Measurements from ENCODE around the gene SKIDA1. TPM values are rescaled to one million over a fixed set of nuclear protein-coding genes. Genes with fewer than 3 reads are reported as not detected.
A peak's percentile ranks its signal among the peaks of the same experiment; 100 is the strongest.

Gene SKIDA1
- total RNA-seq, 1 experiment from 2014 or later = 5.0 TPM

DNA sequence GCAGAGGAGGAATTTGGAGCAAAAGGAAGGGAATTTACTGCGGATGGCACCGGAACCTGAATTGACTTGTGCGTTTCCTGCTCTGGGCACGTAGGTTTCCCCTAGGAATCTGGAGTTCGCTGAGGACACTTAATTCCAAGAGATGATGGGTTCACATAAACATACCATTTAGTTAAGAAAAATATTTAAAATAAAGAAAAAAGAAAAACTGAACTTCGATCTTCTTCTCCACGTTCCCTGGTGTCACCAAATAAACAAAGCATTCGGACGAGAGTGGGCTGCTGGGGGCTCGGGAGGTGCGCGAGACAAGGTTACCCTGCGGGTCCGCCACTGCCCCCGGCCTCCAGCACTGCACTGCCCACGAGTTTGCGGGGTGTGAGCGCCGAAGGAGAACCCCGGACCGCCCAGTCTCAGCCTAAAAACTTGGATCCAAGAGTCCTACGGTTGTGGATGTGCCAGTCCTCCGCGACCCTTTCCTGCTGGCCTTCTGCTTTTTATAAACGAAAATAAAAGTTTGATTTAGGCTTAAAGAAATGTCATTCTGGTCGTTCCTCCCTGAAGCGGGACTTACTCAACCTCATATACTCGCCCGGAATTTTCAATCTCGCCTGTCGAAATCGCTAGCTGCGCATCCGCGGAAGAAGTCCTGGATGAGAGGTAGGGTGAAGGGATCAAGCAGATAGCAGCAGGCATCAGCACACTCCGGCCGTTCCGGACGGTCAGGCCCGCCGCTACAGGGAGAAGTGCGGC lies 30.3 kb downstream of the SKIDA1 start:
- DNase-seq (ENCODE audit: low read depth) = no peak
- in situ Hi-C loops (cut with HindIII; ENCODE audit: low pct_unique_long_range_greater_than_20kb, low sequenced_read_pairs) = no loop called here

GRCh38 chr10:21494191-21495001 lies 31.1 kb downstream of the SKIDA1 start:
- in situ Hi-C loops (cut with HindIII; ENCODE audit: low pct_unique_long_range_greater_than_20kb, low sequenced_read_pairs) = no loop called here
- no peak for DNase-seq (ENCODE audit: low read depth)

DNA sequence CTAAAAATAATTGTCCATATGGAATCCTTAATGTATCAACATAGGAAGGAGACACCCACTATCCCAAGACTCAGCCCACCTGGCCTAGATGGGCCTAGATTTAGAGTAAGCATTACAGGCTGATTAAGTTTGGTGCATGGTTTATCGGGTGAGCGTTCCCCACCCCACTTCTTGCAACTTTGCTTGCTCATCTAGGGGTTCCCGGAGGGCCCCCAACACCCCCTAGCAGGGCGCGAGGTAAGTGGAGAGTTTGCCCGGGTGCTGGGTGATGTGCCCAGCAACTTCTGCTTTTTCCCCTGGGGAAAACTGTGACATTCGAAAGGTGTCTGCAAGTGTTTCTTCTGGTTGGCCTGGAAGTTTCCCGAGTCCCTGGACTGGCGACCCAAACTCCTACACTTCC lies 31.7 kb downstream of the SKIDA1 start:
- no peak for DNase-seq (ENCODE audit: low read depth)
- in situ Hi-C loops (cut with HindIII; ENCODE audit: low pct_unique_long_range_greater_than_20kb, low sequenced_read_pairs) = no loop called here

- in situ Hi-C loops (cut with HindIII; ENCODE audit: low pct_unique_long_range_greater_than_20kb, low sequenced_read_pairs) = no loop called here
Measured at GRCh38 chr10:21492421-21492820, 33.1 kb downstream of the SKIDA1 start.

GRCh38 chr10:21490711-21491105 lies 34.8 kb downstream of the SKIDA1 start:
- in situ Hi-C loops (cut with HindIII; ENCODE audit: low pct_unique_long_range_greater_than_20kb, low sequenced_read_pairs) = no loop called here
- no peak for DNase-seq (ENCODE audit: low read depth)

More at GRCh38 chr10:21492421-21492820, 33.1 kb downstream of the SKIDA1 start:
- DNase-seq (ENCODE audit: low read depth) = no peak

- DNase-seq (ENCODE audit: low read depth) = no peak
- in situ Hi-C loops (cut with HindIII; ENCODE audit: low pct_unique_long_range_greater_than_20kb, low sequenced_read_pairs) = no loop called here
Measured at GRCh38 chr10:21490028-21490710, 35.3 kb downstream of the SKIDA1 start.

GRCh38 chr10:21488957-21489446 lies 36.5 kb downstream of the SKIDA1 start:
- no peak for DNase-seq (ENCODE audit: low read depth)
- in situ Hi-C loops (cut with HindIII; ENCODE audit: low pct_unique_long_range_greater_than_20kb, low sequenced_read_pairs) = no loop called here

DNA sequence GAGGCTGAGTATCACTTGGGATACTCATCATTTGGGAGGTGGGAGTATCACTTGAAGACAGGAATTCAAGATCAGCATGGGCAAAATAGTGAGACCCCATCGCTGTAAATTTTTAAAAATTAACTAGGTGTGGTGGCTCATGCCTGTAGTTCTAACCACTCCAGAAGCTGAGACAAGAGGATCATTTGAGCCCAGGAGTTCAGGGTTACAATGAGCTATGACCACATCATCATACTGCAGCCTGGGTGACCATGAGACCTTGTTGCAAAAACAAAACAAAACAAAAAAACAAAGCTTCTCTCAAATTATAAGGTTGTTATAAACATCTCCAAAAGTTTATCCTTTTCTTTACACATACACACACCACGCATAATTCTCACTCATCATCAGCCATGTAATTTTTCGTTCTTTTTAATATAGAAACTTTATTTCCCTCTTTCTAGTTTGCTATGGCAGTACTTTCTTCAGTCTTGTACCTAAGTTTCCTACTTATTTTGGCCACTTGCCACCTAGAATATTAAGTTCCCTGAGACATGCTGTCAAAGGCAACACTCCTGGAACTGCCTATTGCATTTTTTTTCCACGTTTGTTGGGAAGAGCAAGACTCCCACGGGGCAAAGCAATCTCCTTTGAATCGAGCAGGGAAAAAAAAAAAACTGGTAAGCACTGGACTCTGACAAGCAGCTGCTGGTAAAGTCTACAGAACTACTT lies 37.1 kb downstream of the SKIDA1 start:
- in situ Hi-C loops (cut with HindIII; ENCODE audit: low pct_unique_long_range_greater_than_20kb, low sequenced_read_pairs) = no loop called here
- peak; percentile 57 for DNase-seq (ENCODE audit: low read depth)

DNA sequence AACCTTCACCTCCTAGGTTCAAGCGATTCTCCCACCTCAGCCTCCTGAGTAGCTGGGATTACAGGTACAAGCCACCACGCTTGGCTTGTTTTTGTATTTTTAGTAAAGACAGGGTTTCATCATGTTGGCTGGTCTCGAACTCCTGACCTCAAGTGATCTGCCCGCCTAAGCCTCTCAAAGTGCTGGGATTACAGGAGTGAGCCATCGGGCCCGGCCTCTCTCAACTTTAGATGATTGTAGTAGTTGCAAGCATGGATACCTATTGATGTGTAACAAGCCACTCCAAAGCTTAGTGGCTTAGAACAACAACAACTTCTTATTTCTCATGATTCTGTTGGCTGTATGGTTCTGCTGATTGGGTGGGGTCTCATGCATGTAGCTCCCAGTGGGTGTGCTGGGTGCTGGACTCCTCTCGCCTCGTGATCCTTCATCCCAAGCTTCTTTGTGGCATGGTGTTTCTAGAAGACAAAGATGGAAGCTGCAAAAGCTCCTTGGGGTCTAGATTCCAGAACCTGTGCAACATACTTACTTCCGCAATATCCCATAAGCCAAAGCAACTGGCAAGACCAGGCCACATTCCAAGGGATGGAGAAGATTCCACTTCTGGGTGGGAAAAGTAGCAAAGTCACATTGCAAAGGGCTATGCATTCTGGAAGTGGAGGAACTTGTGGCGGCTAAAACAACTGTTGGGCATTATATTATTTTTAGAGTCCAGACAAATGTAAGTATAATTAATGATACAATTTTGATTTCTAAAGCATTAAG lies 37.9 kb downstream of the SKIDA1 start:
- in situ Hi-C loops (cut with HindIII; ENCODE audit: low pct_unique_long_range_greater_than_20kb, low sequenced_read_pairs) = no loop called here
- DNase-seq (ENCODE audit: low read depth) = peak; percentile 28

GRCh38 chr10:21482821-21483220 lies 42.7 kb downstream of the SKIDA1 start:
- DNase-seq (ENCODE audit: low read depth) = no peak
- in situ Hi-C loops (cut with HindIII; ENCODE audit: low pct_unique_long_range_greater_than_20kb, low sequenced_read_pairs) = no loop called here

DNA sequence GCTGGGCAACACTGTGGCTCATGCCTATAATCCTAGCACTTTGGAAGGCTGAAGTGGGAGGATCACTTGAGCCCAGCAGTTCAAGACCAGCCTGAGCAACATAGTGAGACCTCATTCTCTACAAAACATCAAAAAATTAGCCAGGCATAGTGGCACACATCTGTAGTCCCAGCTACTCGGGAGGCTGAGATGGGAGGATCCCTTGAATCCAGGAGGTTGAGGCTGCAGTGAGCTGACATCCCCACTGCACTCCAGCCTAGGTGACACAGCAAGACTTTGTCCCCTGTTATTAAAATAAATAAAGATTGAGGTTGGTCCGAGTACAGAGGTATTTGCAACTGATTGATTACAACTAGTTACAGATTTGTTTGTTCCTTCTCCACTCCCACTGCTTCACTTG lies 44.1 kb downstream of the SKIDA1 start:
- in situ Hi-C loops (cut with HindIII; ENCODE audit: low pct_unique_long_range_greater_than_20kb, low sequenced_read_pairs) = no loop called here
- DNase-seq (ENCODE audit: low read depth) = no peak

DNA sequence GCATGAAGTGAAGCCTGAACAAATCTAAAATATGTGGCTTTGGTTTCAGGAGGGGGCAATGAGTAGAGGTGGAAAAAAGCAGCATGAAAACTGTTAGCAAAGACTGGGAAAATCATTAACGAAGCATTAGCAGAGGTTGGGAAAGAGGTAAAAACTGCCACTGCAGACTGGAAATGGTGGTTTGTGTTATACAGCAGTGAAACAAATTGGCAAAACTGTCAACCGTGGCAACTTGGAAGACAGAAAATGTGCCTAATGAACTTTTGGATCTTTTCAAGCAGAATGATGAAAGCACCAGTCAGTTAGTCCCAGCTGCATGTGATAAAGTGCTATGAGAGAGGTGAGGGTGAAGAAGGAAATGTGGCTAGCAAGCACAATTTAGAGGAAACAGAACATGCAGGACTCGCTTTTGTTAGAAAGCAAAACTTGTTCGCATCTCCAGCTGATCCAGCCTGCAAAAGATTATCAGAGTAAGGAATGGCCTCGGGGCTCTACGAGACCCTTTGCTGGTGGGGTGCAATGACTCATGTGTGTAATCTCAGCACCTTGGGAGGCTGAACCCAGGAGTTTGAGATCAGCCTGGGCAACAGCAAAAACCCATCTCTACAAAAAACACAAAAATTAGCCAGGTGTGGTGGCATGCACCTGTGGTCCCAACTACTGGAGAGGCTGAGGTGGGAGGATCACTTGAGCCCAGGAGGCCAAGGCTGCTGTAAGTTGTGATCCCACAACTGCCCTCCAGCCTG lies 45.7 kb downstream of the SKIDA1 start:
- in situ Hi-C loops (cut with HindIII; ENCODE audit: low pct_unique_long_range_greater_than_20kb, low sequenced_read_pairs) = no loop called here
- DNase-seq (ENCODE audit: low read depth) = no peak

DNA sequence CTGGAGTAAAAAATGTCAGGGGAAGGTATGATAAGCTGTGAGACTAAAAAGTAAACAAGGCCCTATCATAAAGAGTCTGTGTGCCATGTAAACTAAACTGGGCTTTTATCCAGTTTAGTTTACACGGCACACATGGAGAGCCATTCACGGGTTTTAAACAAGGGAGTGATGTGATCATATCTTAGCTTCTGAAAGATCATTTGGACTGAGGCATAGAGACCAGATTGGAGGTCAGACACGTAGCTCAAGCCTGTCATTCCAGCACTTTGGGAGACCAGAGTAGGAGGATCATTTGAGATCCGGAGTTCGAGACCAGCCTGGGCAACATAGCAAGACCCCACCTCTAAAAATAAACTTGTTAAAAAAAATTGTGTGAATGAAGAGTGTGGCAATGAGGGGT lies 50.1 kb downstream of the SKIDA1 start:
- in situ Hi-C loops (cut with HindIII; ENCODE audit: low pct_unique_long_range_greater_than_20kb, low sequenced_read_pairs) = no loop called here
- DNase-seq (ENCODE audit: low read depth) = no peak

DNA sequence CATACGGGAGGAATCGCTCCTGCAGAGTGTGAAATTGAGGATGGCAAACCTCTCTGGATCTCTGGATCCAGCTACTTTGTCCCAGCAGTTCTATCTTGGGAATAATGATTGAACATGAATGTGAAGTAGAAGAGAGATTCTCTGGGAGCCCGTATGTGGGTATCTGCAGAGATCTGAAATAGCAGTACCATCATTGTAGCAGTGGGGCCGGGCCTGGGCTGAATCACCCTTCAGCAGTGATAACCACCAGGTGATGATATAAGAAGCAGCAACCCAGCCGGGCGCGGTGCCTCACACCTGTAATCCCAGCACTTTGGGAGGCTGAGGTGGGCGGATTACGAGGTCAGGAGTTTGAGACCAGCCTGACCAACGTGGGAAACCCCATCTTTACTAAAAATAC lies 51.9 kb downstream of the SKIDA1 start:
- DNase-seq (ENCODE audit: low read depth) = no peak
- in situ Hi-C loops (cut with HindIII; ENCODE audit: low pct_unique_long_range_greater_than_20kb, low sequenced_read_pairs) = no loop called here

DNA sequence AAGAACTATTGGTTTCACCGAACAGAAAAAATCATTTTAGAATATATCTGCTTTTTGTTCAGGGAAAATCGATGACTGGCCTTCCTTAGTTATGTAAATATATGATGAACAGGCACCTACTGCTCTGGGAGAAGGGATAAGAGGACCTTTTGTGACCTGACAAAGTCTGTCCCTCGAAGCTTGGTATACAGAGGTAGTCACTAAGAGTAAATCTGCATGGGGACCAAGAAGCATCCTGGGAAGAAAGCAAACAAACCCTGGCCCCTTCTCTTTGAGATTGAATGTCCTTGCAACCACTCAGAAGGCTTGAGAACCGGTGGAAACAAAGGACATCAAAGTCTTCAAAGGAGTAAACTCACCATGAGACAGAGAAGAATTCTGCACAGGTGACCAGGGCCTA lies 52.3 kb downstream of the SKIDA1 start:
- in situ Hi-C loops (cut with HindIII; ENCODE audit: low pct_unique_long_range_greater_than_20kb, low sequenced_read_pairs) = no loop called here
- no peak for DNase-seq (ENCODE audit: low read depth)

- in situ Hi-C loops (cut with HindIII; ENCODE audit: low pct_unique_long_range_greater_than_20kb, low sequenced_read_pairs) = no loop called here
- no peak for DNase-seq (ENCODE audit: low read depth)
Measured at GRCh38 chr10:21468086-21468485, 57.4 kb downstream of the SKIDA1 start.

DNA sequence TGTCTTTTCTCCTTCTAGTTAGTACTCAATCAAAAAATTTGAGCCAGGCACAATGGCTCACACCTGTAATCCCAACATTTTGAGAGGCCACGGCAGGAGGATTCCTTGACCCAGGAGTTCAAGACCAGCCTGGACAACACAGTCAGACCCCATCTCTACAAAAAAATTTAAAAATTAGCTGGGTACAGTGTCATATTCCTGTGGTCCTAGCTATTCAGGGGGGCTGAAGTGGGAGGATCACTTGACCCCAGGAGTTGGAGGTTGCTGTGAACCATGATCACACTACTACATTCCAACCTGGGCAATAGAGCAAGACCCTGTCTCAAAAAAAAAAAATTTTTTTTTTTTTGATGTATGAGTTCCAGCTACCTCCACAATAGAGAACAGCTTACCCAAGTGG lies 57.8 kb downstream of the SKIDA1 start:
- DNase-seq (ENCODE audit: low read depth) = no peak
- in situ Hi-C loops (cut with HindIII; ENCODE audit: low pct_unique_long_range_greater_than_20kb, low sequenced_read_pairs) = no loop called here
